Activated CD8-positive, alpha-beta T cell treated with anti-CD3 and anti-CD28 coated beads for 36 hours (primary cell): ENCODE data around the gene ZXDA. TPM values are rescaled to one million over a fixed set of nuclear protein-coding genes. Genes with fewer than 3 reads are reported as not detected.
"Not testable (repeated sequence)": the region's sequence is repeated elsewhere in the genome, so short reads cannot be mapped to it uniquely, and the experiment has no call there.

Experiments
- ATAC-seq: fragments of 200-7000 bp; cut with Tn5 transposase; one replicate; pipeline ENCODE4 v1.10.0; 2021; ENCODE audit warnings: mild to moderate bottlenecking, moderate library complexity
- CTCF ChIA-PET: fragments of 350-600 bp; sonication (Branson Sonifier 250); formaldehyde crosslinking; loops from one replicate; lab custom pipeline; 2021; ENCODE audit warnings: antibody characterized with exemption; lab: Charles Lee
- POLR2A ChIA-PET: fragments of 350-600 bp; sonication (Branson Sonifier 250); formaldehyde crosslinking; loops from one replicate; lab custom pipeline; 2021; ENCODE audit warnings: antibody characterized with exemption; lab: Charles Lee
- DNase-seq: peaks from one replicate; pipeline ENCODE4 v3.0.0-alpha.2; 2020
- H3K27ac Mint-ChIP-seq: one replicate; pipeline ENCODE4 v1.8.0; 2021; ENCODE audit warnings: mild to moderate bottlenecking, mixed read lengths
- H3K27me3 Mint-ChIP-seq: one replicate; pipeline ENCODE4 v1.8.0; 2021; ENCODE audit warnings: mixed read lengths
- H3K36me3 Mint-ChIP-seq: one replicate; pipeline ENCODE4 v1.8.0; 2021; ENCODE audit warnings: low read depth, mixed read lengths
- H3K4me1 Mint-ChIP-seq: one replicate; pipeline ENCODE4 v1.8.0; 2021; ENCODE audit warnings: low read depth, mixed read lengths
- H3K4me3 Mint-ChIP-seq: one replicate; pipeline ENCODE4 v1.8.0; 2021; ENCODE audit warnings: mild to moderate bottlenecking, moderate library complexity, mixed read lengths
- H3K9me3 Mint-ChIP-seq: one replicate; pipeline ENCODE4 v1.8.0; 2021; ENCODE audit warnings: mixed read lengths
- intact Hi-C: fragments of 100-400 bp; cut with micrococcal nuclease; formaldehyde crosslinking; loops from one replicate; pipeline ENCODE4 v1.10.0; 2022
- total RNA-seq, 2 experiments: library from RNA; stranded (reverse); gene quantifications; one replicate each; pipeline ENCODE4 v1.2.3, GENCODE V29; 2021
- TF ChIP-seq, protein P1 (sequence below): fragments of 200-600 bp; IDR thresholded peaks from one replicate; pipeline ENCODE4 v1.8.0; 2022; ENCODE audit warnings: antibody characterized with exemption, mild to moderate bottlenecking

ZXDA gene
- total RNA-seq, 2 experiments from 2014 or later: 3.2 TPM

DNA sequence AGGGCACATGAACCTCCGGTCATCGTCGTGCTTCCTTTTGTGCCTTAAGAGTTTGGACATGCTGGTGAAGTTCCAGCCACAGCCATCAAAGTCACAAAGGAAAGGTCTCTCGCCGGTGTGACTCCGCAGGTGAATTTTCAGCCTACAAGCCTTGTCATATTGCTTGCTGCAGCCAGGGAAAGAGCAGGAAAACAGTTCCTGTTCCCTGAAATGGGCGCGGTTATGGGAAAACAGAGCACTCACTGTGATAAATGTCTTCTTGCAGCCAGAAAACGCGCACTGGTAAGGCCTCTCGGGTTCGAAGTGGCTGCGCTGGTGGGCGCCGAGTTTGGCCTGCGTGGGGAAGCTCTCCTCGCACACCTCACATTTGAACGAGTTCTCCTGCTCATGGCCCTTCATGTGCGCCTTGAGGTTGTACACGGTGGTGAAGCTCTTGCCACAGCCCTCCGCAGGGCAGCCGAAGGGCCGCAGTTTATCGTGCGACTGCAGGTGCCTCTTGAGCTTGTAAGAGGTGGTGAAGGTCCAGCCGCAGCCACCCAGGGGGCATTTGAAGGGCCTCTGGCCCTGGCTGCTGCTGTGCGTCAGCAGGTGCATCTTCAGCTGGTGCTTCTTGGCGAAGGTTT, 1.2 kb downstream of the ZXDA start:
- peaks cover 28% of the 10 kb centered on the region for H3K4me1 Mint-ChIP-seq
- H3K9me3 Mint-ChIP-seq, CTCF ChIA-PET, H3K4me3 Mint-ChIP-seq, ATAC-seq, DNase-seq, POLR2A ChIA-PET, intact Hi-C loops, H3K27me3 Mint-ChIP-seq: not testable (repeated sequence)
- H3K27ac Mint-ChIP-seq: peak overlapping the region; percentile 61
- peaks cover 18% of the 10 kb centered on the region for H3K36me3 Mint-ChIP-seq

DNA sequence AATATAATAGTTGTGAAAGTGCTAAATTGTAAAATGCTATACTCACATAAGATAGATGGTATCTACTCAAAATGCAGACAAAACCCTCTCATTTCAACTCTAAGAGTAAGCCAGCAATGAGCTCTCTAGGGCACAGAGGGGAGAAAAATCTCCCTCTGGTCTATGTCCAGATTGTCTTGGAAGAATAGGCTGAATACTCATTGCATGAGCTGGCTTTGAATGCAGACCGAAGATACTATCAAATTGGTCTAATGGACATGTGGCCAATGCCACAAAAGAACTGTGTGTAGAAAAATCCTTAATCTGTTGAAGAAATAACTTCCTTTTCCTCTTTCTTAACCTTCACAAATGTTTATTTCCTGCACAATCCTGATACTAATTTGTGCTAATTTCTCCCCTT, 3.5 kb downstream of the ZXDA start:
- no peak for ATAC-seq
- no peaks in the 10 kb centered on the region for H3K27me3 Mint-ChIP-seq
- H3K36me3 Mint-ChIP-seq: peaks cover 22% of the 10 kb centered on the region
- TF ChIP-seq, protein P1, sequence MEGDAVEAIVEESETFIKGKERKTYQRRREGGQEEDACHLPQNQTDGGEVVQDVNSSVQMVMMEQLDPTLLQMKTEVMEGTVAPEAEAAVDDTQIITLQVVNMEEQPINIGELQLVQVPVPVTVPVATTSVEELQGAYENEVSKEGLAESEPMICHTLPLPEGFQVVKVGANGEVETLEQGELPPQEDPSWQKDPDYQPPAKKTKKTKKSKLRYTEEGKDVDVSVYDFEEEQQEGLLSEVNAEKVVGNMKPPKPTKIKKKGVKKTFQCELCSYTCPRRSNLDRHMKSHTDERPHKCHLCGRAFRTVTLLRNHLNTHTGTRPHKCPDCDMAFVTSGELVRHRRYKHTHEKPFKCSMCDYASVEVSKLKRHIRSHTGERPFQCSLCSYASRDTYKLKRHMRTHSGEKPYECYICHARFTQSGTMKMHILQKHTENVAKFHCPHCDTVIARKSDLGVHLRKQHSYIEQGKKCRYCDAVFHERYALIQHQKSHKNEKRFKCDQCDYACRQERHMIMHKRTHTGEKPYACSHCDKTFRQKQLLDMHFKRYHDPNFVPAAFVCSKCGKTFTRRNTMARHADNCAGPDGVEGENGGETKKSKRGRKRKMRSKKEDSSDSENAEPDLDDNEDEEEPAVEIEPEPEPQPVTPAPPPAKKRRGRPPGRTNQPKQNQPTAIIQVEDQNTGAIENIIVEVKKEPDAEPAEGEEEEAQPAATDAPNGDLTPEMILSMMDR: no peak
- peaks cover 29% of the 10 kb centered on the region for H3K4me1 Mint-ChIP-seq
- no peaks in the 10 kb centered on the region for H3K9me3 Mint-ChIP-seq
- peak overlapping the region; percentile 52 for H3K4me3 Mint-ChIP-seq
- ChIA-PET CTCF (no interaction called here), POLR2A (no interaction called here)
- DNase-seq: no peak
- intact Hi-C loops: no loop called here
- H3K27ac Mint-ChIP-seq: peak overlapping the region; percentile 42

DNA sequence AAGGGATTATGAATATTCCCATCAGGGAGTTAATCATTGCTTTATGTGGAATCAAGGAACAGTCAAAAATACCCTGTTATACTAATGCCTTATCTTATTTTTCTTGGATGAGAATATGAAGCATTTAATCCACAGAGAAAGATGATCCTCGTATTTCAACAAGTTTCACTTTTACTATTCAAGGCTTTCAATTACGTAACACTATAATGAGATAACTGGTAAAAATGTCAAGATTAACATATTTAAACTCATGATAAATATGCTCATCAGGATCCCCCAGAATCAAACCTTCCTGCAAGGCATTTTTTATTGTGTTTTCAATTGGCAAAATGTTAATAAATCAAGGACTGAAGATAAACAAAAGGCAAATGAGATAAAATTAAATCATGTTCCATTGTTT, 5.1 kb downstream of the ZXDA start:
- Mint-ChIP-seq H3K27me3 (no peaks in the 10 kb centered on the region), H3K36me3 (peaks cover 22% of the 10 kb centered on the region), H3K4me1 (peaks cover 22% of the 10 kb centered on the region), H3K27ac (no peak overlapping the region), H3K9me3 (no peaks in the 10 kb centered on the region), H3K4me3 (peak overlapping the region; percentile 31)
- ChIA-PET CTCF (no interaction called here), POLR2A (no interaction called here)
- TF ChIP-seq, protein P1: no peak
- DNase-seq (no peak), ATAC-seq (no peak)
- intact Hi-C loops: no loop called here

DNA sequence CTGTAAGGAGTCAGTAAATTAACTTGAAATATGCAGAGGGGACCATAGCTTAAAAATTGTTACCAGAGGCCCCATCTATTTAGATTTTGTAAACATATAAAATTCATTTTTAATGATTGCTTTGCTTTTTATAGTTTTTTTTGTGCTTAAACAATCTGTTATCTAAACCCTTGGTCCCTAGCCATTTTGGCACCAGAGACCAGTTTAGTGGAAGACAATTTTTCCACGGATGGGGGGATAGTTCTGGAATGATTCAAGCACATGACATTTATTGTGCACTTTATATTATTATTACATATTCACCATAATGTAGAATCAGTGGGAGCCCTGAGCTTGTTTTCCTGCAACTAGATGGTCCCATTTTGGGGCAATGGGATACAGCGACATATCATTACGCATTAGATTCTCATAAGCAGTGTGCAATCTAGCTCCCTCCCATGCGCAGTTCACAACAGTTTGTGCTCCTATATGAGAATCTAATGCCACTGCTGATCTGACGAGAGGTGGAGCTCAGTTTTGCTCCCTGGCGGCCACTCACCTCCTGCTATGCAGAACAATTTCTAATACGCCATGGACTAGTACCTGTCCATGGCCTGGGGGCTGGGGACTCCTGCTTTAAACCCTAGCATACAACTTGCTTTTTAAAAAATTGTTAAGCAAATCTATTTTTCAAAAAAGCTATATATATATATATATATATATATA, 5.9 kb downstream of the ZXDA start:
- POLR2A ChIA-PET: no interaction called here
- DNase-seq (no peak), ATAC-seq (no peak)
- H3K9me3 Mint-ChIP-seq: no peaks in the 10 kb centered on the region
- CTCF ChIA-PET: no interaction called here
- H3K36me3 Mint-ChIP-seq: peaks cover 22% of the 10 kb centered on the region
- no peak overlapping the region for H3K27ac Mint-ChIP-seq
- no peak overlapping the region for H3K4me3 Mint-ChIP-seq
- peaks cover 22% of the 10 kb centered on the region for H3K4me1 Mint-ChIP-seq
- H3K27me3 Mint-ChIP-seq: no peaks in the 10 kb centered on the region
- intact Hi-C loops: no loop called here
- TF ChIP-seq, protein P1: no peak

DNA sequence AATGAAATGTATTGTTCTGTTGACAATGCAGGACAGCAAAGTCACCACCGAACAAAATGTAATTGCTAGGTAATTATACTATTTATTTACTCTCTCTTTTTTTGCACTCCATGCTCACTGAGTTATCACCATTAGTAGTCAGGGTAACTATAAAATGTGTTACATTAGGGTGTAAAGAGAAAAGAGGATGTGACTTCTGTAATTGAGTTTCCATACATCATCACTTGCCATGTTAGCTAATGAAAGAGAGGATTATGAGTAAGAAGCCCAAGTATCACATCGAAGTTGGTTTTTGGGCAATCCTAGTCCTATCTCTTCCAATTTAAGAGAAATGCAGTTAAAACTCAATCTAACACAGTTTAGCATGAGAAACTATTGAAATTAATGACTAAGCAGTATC, 7.6 kb downstream of the ZXDA start:
- no peak overlapping the region for H3K4me3 Mint-ChIP-seq
- peaks cover 17% of the 10 kb centered on the region for H3K36me3 Mint-ChIP-seq
- peaks cover 19% of the 10 kb centered on the region for H3K4me1 Mint-ChIP-seq
- ChIA-PET POLR2A (no interaction called here), CTCF (no interaction called here)
- intact Hi-C loops: no loop called here
- no peak overlapping the region for H3K27ac Mint-ChIP-seq
- H3K9me3 Mint-ChIP-seq: peaks cover 2% of the 10 kb centered on the region
- ATAC-seq: no peak
- no peaks in the 10 kb centered on the region for H3K27me3 Mint-ChIP-seq
- DNase-seq: no peak
- TF ChIP-seq, protein P1: no peak
